ENCODE measurements around the gene VPS72. TPM values are rescaled to one million over a fixed set of nuclear protein-coding genes. Genes with fewer than 3 reads are reported as not detected.

VPS72 gene, protein sequence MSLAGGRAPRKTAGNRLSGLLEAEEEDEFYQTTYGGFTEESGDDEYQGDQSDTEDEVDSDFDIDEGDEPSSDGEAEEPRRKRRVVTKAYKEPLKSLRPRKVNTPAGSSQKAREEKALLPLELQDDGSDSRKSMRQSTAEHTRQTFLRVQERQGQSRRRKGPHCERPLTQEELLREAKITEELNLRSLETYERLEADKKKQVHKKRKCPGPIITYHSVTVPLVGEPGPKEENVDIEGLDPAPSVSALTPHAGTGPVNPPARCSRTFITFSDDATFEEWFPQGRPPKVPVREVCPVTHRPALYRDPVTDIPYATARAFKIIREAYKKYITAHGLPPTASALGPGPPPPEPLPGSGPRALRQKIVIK
- polyA plus RNA-seq (2011; rRNA removed), result 60.4 and 71.0 TPM in 2 replicates
- 20.4 and 34.6 TPM in 2 replicates for polyA minus RNA-seq (2011; rRNA and poly(A)+ RNA removed)

GRCh38 chr1:151189637-151190445 lies at the start of gene VPS72:
Gene VPS72, minus strand, starts transcription at chr1:151190197. Its CDS starts 76 bp downstream, at chr1:151190121.
- peaks cover 2% of the 10 kb centered on the region; the same call in 1 of the 2 replicates for H3K36me3 ChIP-seq (ENCODE audit: control insufficient read depth, insufficient read depth, low read length)
- CTCF ChIA-PET, result interaction anchor here (0.6 to 2.1 kb wide), 4 partner anchors 10 to 149 kb away, joined by 3 to 8 read pairs (median 4); no protein-coding TSS in a partner anchor

GRCh38 chr1:151238467-151238739 lies 48.4 kb upstream of the VPS72 start:
- no peaks in the 10 kb centered on the region for H3K27me3 ChIP-seq (ENCODE audit: control insufficient read depth, insufficient read depth, low read length)
- H3K4me3 ChIP-seq (ENCODE audit: low read depth, low read length), result no peak overlapping the region
- DNase-seq (ENCODE audit: low read depth), result peak; percentile 71
- ChIA-PET CTCF (interaction anchor here (1.2 to 2.0 kb wide), 3 partner anchors 14 to 16 kb away, joined by 3 to 10 read pairs (median 3); partner anchors contain the start of gene PSMD4), POLR2A (interaction anchor here (0.5 kb wide), 1 partner anchor 16 kb away, joined by 3 read pairs; no protein-coding TSS in a partner anchor)
- TF ChIP-seq, protein P1, sequence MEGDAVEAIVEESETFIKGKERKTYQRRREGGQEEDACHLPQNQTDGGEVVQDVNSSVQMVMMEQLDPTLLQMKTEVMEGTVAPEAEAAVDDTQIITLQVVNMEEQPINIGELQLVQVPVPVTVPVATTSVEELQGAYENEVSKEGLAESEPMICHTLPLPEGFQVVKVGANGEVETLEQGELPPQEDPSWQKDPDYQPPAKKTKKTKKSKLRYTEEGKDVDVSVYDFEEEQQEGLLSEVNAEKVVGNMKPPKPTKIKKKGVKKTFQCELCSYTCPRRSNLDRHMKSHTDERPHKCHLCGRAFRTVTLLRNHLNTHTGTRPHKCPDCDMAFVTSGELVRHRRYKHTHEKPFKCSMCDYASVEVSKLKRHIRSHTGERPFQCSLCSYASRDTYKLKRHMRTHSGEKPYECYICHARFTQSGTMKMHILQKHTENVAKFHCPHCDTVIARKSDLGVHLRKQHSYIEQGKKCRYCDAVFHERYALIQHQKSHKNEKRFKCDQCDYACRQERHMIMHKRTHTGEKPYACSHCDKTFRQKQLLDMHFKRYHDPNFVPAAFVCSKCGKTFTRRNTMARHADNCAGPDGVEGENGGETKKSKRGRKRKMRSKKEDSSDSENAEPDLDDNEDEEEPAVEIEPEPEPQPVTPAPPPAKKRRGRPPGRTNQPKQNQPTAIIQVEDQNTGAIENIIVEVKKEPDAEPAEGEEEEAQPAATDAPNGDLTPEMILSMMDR (IDR thresholded peaks at IDR 0.05; ENCODE audit: insufficient read depth, low read depth, low read length), result no peak
- peaks cover 30% of the 10 kb centered on the region for H3K36me3 ChIP-seq (ENCODE audit: control insufficient read depth, insufficient read depth, low read length)

More at GRCh38 chr1:151189637-151190445, at the start of gene VPS72:
- H3K27me3 ChIP-seq (ENCODE audit: control insufficient read depth, insufficient read depth, low read length), result no peaks in the 10 kb centered on the region
- TF ChIP-seq, protein P1 (IDR thresholded peaks at IDR 0.05; ENCODE audit: insufficient read depth, low read depth, low read length), result no peak
- peak; percentile 57 for DNase-seq (ENCODE audit: low read depth)
- POLR2A ChIA-PET, result interaction anchor here (0.6 to 1.0 kb wide), 4 partner anchors 10 to 133 kb away, joined by 3 to 8 read pairs (median 3); partner anchors contain the start of genes LYSMD1 and SCNM1
- peak within 1 kb of the TSS; percentile 81 for H3K4me3 ChIP-seq (ENCODE audit: low read depth, low read length)

GRCh38 chr1:151237678-151238466 lies 47.9 kb upstream of the VPS72 start:
- ChIA-PET POLR2A (interaction anchor here (0.5 kb wide), 1 partner anchor 15 kb away, joined by 3 read pairs; no protein-coding TSS in a partner anchor), CTCF (interaction anchor here (0.9 to 2.0 kb wide), 3 partner anchors 10 to 16 kb away, joined by 3 to 10 read pairs (median 4); no protein-coding TSS in a partner anchor)
- no peak for DNase-seq (ENCODE audit: low read depth)
- H3K4me3 ChIP-seq (ENCODE audit: low read depth, low read length), result no peak overlapping the region
- H3K36me3 ChIP-seq (ENCODE audit: control insufficient read depth, insufficient read depth, low read length), result peaks cover 25% of the 10 kb centered on the region
- H3K27me3 ChIP-seq (ENCODE audit: control insufficient read depth, insufficient read depth, low read length), result no peaks in the 10 kb centered on the region
- TF ChIP-seq, protein P1 (IDR thresholded peaks at IDR 0.05; ENCODE audit: insufficient read depth, low read depth, low read length), result no peak

DNA sequence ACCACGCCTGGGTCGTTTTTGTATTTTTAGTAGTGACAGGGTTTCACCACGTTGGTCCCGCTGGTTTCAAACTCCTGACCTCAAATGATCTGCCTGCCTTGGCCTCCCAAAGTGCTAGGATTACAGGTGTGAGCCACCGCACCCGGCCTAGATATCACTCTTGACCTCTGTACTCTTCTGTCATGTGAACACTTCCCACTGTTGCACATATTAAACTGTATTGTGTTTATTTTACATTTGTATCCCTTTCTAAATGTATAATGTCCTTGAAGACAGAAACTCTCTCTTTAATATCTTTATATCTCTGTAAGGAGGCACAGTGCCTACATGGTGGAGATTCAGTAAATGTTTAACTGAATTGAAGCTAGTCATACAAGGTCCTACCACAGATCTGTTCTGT lies 45.2 kb upstream of the VPS72 start:
- TF ChIP-seq, protein P1 (IDR thresholded peaks at IDR 0.05; ENCODE audit: insufficient read depth, low read depth, low read length), result no peak
- no peak overlapping the region for H3K4me3 ChIP-seq (ENCODE audit: low read depth, low read length)
- H3K27me3 ChIP-seq (ENCODE audit: control insufficient read depth, insufficient read depth, low read length), result no peaks in the 10 kb centered on the region
- peaks cover 29% of the 10 kb centered on the region for H3K36me3 ChIP-seq (ENCODE audit: control insufficient read depth, insufficient read depth, low read length)
- POLR2A ChIA-PET, result interaction anchor here (0.7 kb wide), 1 partner anchor 19 kb away, joined by 3 read pairs; the partner anchor contains the start of gene PSMD4
- CTCF ChIA-PET, result interaction anchor here (1.3 to 1.6 kb wide), 2 partner anchors 11 to 16 kb away, joined by 3 read pairs; no protein-coding TSS in a partner anchor
- no peak for DNase-seq (ENCODE audit: low read depth)
